ENCODE results near the gene MFSD8. TPM values are rescaled to one million over a fixed set of nuclear protein-coding genes. Genes with fewer than 3 reads are reported as not detected.

Gene MFSD8
- total RNA-seq, 1 donor from 2014 or later: 65.6 TPM

Small RNA genes within 50 kb of the gene (small RNA-seq; reads per million reads assigned to genes)
- gene RNU6-583P: not detected

Other genes starting within 250 kb of the MFSD8 start
- not detected for gene SLC25A31, start 234.8 kb downstream of the MFSD8 start, total RNA-seq
- 8.2 TPM for gene HSPA4L, start 182.9 kb downstream of the MFSD8 start, total RNA-seq
- gene PLK4, start 84.3 kb downstream of the MFSD8 start, total RNA-seq: 8.2 TPM
- 17.1 TPM for gene ABHD18, start 233 bp upstream of the MFSD8 start, total RNA-seq
- 67.7 TPM for gene LARP1B, start 96.1 kb upstream of the MFSD8 start, total RNA-seq